GM21723 (cell line): Measurements from ENCODE around the gene TMEM175.

Experiments
- ATAC-seq: cut with Tn5 transposase; IDR thresholded peaks from one replicate; pipeline ENCODE4 v1.9.1; 2021; ENCODE audit warnings: mild to moderate bottlenecking, moderate library complexity; ENCODE audit not compliant: unreplicated experiment

The TMEM175 gene

DNA sequence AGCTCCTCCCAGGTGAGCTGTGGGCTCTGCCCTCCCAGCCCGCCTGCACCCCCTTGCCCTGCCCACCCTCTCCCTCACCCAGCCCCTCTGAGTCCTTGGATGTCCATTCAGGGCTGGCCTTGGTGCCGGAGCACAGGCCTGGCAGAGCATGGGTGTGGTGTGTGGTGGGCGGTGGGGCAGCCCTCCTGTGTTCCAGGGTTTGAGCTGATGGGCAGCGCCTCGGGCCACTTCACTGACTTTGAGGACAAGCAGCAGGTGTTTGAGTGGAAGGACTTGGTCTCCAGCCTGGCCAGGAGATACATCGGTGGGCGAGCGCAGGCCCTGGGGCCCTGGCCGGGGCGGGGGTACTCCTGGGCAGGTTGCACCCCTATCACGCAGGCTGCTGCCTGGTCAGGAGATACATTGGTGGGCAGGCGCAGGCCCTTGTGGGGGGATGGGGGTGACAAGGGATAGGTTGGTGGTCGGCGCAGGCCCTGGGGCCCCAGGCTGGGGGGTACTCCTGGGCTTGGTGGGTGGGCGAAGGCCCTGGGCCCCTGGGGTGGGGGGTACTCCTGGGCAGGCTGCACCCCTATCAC lies 68.5 kb downstream of the TMEM175 start:
- ATAC-seq, result no peak

GRCh38 chr4:1001561-1002130 lies 69.4 kb downstream of the TMEM175 start:
- ATAC-seq, result no peak

DNA sequence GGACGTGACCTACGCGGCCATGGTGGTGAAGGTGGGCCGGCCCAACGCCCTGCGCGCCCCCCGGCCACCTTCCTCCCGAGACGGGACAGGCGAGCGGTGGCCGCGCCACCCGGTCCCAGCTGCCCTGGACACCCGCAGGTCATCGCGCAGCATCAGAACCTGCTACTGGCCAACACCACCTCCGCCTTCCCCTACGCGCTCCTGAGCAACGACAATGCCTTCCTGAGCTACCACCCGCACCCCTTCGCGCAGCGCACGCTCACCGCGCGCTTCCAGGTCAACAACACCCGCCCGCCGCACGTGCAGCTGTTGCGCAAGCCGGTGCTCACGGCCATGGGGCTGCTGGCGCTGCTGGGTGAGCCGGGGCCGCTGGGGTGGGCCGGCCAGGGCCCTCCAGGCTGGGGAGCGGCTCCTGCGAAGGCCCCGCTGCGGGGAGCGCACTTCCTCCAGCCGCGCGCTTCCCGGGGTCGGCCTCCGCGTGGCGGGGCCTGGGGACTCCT lies 69.9 kb downstream of the TMEM175 start:
- no peak for ATAC-seq

- no peak for ATAC-seq
Measured at GRCh38 chr4:1002631-1003251, 70.5 kb downstream of the TMEM175 start.

- ATAC-seq, result no peak
Measured at GRCh38 chr4:1003271-1004070, 71.2 kb downstream of the TMEM175 start.

DNA sequence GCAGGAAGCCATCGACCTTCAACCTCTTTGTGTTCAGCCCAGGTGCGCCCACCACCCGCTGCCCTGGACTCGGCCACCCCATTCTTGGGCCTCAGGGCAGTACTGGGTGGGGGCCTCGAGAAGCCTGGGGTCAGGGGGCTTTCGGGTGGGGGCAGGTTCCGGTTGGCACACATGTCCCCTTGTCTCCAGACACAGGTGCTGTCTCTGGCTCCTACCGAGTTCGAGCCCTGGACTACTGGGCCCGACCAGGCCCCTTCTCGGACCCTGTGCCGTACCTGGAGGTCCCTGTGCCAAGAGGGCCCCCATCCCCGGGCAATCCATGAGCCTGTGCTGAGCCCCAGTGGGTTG lies 71.8 kb downstream of the TMEM175 start:
- ATAC-seq, result no peak

DNA sequence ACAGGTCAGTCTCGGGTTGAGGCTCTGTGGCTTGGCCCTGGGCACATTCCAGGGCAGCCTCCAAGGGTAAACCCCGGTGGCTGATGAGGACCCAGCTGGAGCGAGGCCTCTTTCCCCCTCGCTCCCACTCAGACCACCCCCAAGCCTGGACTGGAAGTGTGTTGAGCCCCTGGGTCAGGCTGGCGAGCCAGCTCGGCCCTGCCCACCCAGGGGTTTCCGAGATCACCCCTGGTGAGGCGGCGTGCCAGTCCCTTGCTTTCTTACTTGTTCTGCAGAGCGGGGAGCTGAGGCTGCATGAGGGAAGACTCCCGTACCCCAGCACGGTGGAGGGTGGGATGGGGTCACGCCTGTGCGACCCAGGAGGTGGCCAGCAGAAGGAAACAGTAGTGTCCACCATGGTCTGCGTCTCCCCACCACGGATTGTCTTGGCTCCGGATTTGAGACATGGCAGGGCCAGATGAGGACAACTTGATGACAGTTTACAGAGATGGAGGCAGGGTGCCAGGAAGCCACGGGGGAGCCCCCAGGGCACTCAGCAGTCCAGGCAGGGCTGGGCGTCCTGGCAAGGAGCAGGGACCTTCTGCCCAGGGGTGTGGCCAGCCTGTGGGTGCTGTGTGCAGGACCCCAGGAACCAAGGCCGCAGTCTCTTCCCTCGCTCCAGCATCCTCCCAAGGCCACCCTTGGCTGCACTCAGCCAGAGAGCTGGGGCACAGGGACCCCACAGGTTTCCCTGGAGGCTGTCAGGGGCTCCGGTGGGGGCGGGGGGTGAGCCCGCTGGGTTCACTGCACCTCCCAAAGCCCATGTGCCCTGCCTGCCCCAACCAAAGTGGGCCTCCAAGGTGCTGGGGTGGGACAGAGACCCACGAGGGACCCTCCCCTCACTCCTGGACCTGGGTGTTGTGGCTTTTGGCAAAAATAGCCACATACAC lies 72.6 kb downstream of the TMEM175 start:
- no peak for ATAC-seq

DNA sequence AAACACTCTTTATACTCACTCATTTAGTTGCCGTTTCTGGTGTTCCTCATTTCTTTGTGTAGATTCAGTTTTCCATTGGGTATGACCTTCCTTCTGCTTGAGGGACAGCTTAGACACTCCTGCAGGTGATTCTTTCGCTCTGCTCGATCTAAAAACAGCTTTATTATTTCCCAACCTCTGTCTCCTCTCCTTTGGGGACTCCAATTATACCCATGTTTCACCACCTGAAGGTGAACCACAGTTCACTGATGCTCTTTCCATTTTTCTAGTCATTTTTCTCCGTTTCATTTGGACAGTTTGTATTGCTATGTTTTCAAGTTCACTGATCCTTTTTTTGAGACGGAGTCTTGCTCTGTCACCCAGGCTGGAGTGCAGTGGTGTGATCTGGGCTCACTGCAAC lies 74.6 kb downstream of the TMEM175 start:
- ATAC-seq, result no peak
